Stimulated activated naive CD4-positive, alpha-beta T cell (primary cell): ENCODE measurements around the gene ANKRD65.
A peak's percentile ranks its signal among the peaks of the same experiment; 100 is the strongest.
"Not testable (repeated sequence)": the region's sequence is repeated elsewhere in the genome, so short reads cannot be mapped to it uniquely, and the experiment has no call there.

Experiments
- DNase-seq, 6 experiments: peaks; one replicate each; lab custom pipeline; 2025; lab: John Stamatoyannopoulos, UW

ANKRD65 gene

GRCh38 chr1:1371746-1372711 lies 49.0 kb downstream of the ANKRD65 start:
- DNase-seq, result peak; percentile 37 to 83 (median 72)

DNA sequence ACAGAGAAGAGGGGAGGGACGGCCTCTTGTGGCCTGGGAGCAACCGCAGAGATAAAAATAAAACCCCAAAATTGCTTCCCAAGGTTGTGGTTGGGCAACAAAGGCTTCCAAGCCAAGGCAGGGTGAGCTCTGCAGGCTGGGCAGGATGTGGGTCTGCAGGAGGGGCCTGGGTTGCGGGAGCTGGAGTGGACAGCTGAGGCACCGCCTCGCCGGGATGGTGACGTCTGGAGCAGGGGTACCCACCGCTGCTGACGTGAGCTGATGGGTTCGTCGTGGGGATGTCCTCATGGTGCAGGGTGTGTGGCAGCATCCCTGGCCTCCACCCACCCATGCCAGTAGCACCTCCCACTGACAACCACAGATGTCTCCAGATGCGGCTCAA lies 49.7 kb downstream of the ANKRD65 start:
- peak; percentile 66 to 85 (median 72) for DNase-seq

GRCh38 chr1:1370771-1371300 lies 50.2 kb downstream of the ANKRD65 start:
- peak in 1 of 6 experiments; percentile 49 for DNase-seq

DNA sequence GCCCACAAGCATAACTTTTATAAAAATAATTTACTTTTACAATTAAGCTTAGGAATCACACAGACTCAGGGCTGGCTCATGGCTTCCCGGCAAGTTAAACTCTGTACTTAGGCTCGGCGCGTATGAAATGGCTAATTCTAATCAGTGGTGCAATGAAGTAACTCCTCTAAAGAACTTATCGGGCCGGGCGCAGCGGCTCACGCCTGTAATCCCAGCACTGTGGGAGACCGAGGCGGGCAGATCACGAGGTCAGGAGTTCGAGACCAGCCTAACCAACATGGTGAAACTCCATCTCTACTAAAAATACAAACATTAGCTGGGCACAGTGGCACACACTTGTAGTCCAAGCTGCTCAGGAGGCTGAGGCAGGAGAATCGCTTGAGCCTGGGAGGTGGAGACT lies 51.0 kb downstream of the ANKRD65 start:
- not testable (repeated sequence) for DNase-seq
